Activated CD4-positive, alpha-beta memory T cell treated with anti-CD3 and anti-CD28 coated beads for 36 hours (primary cell): Measurements from ENCODE around the gene CNGA3. TPM values are rescaled to one million over a fixed set of nuclear protein-coding genes. Genes with fewer than 3 reads are reported as not detected.
A peak's percentile ranks its signal among the peaks of the same experiment; 100 is the strongest.

ENCODE experiments used
- CTCF ChIA-PET: fragments of 350-600 bp; sonication (Branson Sonifier 250); formaldehyde crosslinking; loops from one replicate; lab custom pipeline; 2021; ENCODE audit warnings: antibody characterized with exemption, inconsistent platforms; lab: Charles Lee
- POLR2A ChIA-PET: fragments of 350-600 bp; sonication (Branson Sonifier 250); formaldehyde crosslinking; loops from one replicate; lab custom pipeline; 2021; ENCODE audit warnings: antibody characterized with exemption; lab: Charles Lee
- DNase-seq: peaks from one replicate; pipeline ENCODE4 v3.0.0-alpha.2; 2020
- H3K27ac Mint-ChIP-seq: one replicate; pipeline ENCODE4 v1.8.0; 2021; ENCODE audit warnings: mixed read lengths
- H3K27me3 Mint-ChIP-seq: one replicate; pipeline ENCODE4 v1.8.0; 2021; ENCODE audit warnings: mixed read lengths
- H3K36me3 Mint-ChIP-seq: one replicate; pipeline ENCODE4 v1.8.0; 2021; ENCODE audit warnings: mixed read lengths
- H3K4me1 Mint-ChIP-seq: one replicate; pipeline ENCODE4 v1.8.0; 2021; ENCODE audit warnings: low read depth, mixed read lengths
- H3K4me3 Mint-ChIP-seq: one replicate; pipeline ENCODE4 v1.8.0; 2021; ENCODE audit warnings: mild to moderate bottlenecking, mixed read lengths
- H3K9me3 Mint-ChIP-seq: one replicate; pipeline ENCODE4 v1.8.0; 2021; ENCODE audit warnings: mixed read lengths
- intact Hi-C: fragments of 100-400 bp; cut with micrococcal nuclease; formaldehyde crosslinking; loops from one replicate; pipeline ENCODE4 v1.15.1; 2023
- total RNA-seq, 2 experiments: library from RNA; stranded (reverse); gene quantifications; one replicate each; pipeline ENCODE4 v1.2.3, GENCODE V29; 2021

Gene CNGA3
- total RNA-seq, 2 experiments from 2014 or later, result not detected

- no peak for DNase-seq
- ChIA-PET CTCF (no interaction called here), POLR2A (no interaction called here)
- Mint-ChIP-seq H3K9me3 (no peaks in the 10 kb centered on the region), H3K27ac (no peak overlapping the region), H3K27me3 (peaks cover 8% of the 10 kb centered on the region), H3K4me1 (peaks cover 3% of the 10 kb centered on the region), H3K4me3 (no peak overlapping the region), H3K36me3 (no peaks in the 10 kb centered on the region)
- intact Hi-C loops, result no loop called here
Measured at GRCh38 chr2:98381494-98381893, 35.2 kb downstream of the CNGA3 start.

DNA sequence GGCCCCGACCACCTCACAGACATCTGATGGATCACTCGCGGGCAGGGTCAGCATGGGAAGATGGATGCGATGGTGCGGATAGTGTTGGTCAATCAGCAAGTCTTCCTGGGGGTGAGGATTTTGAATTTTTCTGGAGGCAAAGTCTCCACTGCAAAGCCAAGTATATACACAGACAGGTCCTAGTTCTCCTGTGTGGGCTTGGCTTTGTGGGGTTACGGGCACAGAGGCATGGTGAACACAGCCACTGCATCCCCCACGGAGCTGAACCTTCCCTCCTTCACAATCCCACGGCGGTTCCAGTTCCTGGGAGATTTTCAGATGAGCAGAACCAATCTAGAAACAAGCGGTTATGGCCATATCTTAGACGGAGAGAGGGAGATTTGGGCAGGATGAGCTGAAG, 35.8 kb downstream of the CNGA3 start:
- intact Hi-C loops, result no loop called here

DNA sequence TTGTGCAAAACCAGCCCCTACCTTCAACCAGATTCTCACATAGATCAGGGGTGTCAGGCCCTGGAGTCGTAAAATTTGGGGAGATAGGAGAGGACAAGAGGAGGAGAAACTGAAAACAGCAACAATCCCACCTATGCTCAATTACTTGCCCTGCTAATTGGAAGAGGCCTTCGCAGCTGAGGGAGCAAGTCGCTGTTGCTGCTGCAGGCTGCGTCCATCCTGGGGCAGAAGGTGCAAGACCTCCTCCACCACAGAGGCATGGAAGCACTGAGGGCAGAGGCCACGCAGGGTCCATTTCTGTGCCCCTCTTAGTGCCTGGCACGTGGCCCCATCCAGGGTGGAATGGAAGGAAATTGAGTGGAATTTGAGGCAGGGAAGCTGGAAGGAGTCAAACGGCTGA, 36.5 kb downstream of the CNGA3 start:
- H3K9me3 Mint-ChIP-seq, result no peaks in the 10 kb centered on the region
- H3K4me1 Mint-ChIP-seq, result peaks cover 3% of the 10 kb centered on the region
- H3K36me3 Mint-ChIP-seq, result no peaks in the 10 kb centered on the region
- ChIA-PET CTCF (interaction anchor here (1.7 to 3.9 kb wide), 2 partner anchors 576 to 683 kb away, joined by 5 to 36 read pairs; no protein-coding TSS in a partner anchor), POLR2A (no interaction called here)
- H3K27ac Mint-ChIP-seq, result no peak overlapping the region
- intact Hi-C loops, result no loop called here
- no peak overlapping the region for H3K4me3 Mint-ChIP-seq
- DNase-seq, result no peak
- peaks cover 7% of the 10 kb centered on the region for H3K27me3 Mint-ChIP-seq

More for the DNA sequence above, 35.8 kb downstream of the CNGA3 start:
- H3K27me3 Mint-ChIP-seq, result peaks cover 7% of the 10 kb centered on the region
- no peak overlapping the region for H3K27ac Mint-ChIP-seq
- POLR2A ChIA-PET, result no interaction called here
- DNase-seq, result no peak
- H3K4me3 Mint-ChIP-seq, result no peak overlapping the region
- no peaks in the 10 kb centered on the region for H3K9me3 Mint-ChIP-seq
- peaks cover 3% of the 10 kb centered on the region for H3K4me1 Mint-ChIP-seq
- no peaks in the 10 kb centered on the region for H3K36me3 Mint-ChIP-seq
- CTCF ChIA-PET, result interaction anchor here (1.7 kb wide), 1 partner anchor 682 kb away, joined by 5 read pairs; no protein-coding TSS in a partner anchor

GRCh38 chr2:98383166-98383565, 36.9 kb downstream of the CNGA3 start:
- intact Hi-C loops, result no loop called here
- ChIA-PET CTCF (interaction anchor here (0.6 to 3.9 kb wide), 5 partner anchors 324 to 683 kb away, joined by 4 to 36 read pairs (median 11); no protein-coding TSS in a partner anchor), POLR2A (no interaction called here)
- H3K27ac Mint-ChIP-seq, result no peak overlapping the region
- no peak for DNase-seq
- H3K9me3 Mint-ChIP-seq, result no peaks in the 10 kb centered on the region
- H3K36me3 Mint-ChIP-seq, result no peaks in the 10 kb centered on the region
- H3K4me1 Mint-ChIP-seq, result peaks cover 3% of the 10 kb centered on the region
- H3K27me3 Mint-ChIP-seq, result peaks cover 7% of the 10 kb centered on the region
- H3K4me3 Mint-ChIP-seq, result no peak overlapping the region

GRCh38 chr2:98385050-98385699, 38.9 kb downstream of the CNGA3 start:
- H3K4me3 Mint-ChIP-seq, result no peak overlapping the region
- H3K27ac Mint-ChIP-seq, result no peak overlapping the region
- peaks cover 7% of the 10 kb centered on the region for H3K27me3 Mint-ChIP-seq
- POLR2A ChIA-PET, result no interaction called here
- DNase-seq, result peak; percentile 83
- H3K36me3 Mint-ChIP-seq, result no peaks in the 10 kb centered on the region
- peaks cover 3% of the 10 kb centered on the region for H3K4me1 Mint-ChIP-seq
- intact Hi-C loops, result loop anchor here (1.0 to 2.0 kb wide), 2 partner anchors 579 to 684 kb away; no protein-coding TSS in a partner anchor
- H3K9me3 Mint-ChIP-seq, result no peaks in the 10 kb centered on the region
- CTCF ChIA-PET, result interaction anchor here (0.6 to 3.9 kb wide), 27 partner anchors 9 to 688 kb away, joined by 3 to 36 read pairs (median 4); no protein-coding TSS in a partner anchor

- DNase-seq, result no peak
- peaks cover 5% of the 10 kb centered on the region for H3K27me3 Mint-ChIP-seq
- no peaks in the 10 kb centered on the region for H3K9me3 Mint-ChIP-seq
- CTCF ChIA-PET, result interaction anchor here (1.0 to 1.1 kb wide), 2 partner anchors 8 to 581 kb away, joined by 3 to 5 read pairs; no protein-coding TSS in a partner anchor
- no peak overlapping the region for H3K27ac Mint-ChIP-seq
- no peak overlapping the region for H3K4me3 Mint-ChIP-seq
- POLR2A ChIA-PET, result no interaction called here
- peaks cover 3% of the 10 kb centered on the region for H3K4me1 Mint-ChIP-seq
- intact Hi-C loops, result no loop called here
- H3K36me3 Mint-ChIP-seq, result no peaks in the 10 kb centered on the region
Measured at GRCh38 chr2:98387478-98387877, 41.2 kb downstream of the CNGA3 start.

- peaks cover 3% of the 10 kb centered on the region for H3K4me1 Mint-ChIP-seq
- no peak overlapping the region for H3K27ac Mint-ChIP-seq
- H3K4me3 Mint-ChIP-seq, result no peak overlapping the region
- intact Hi-C loops, result no loop called here
- no peaks in the 10 kb centered on the region for H3K9me3 Mint-ChIP-seq
- CTCF ChIA-PET, result interaction anchor here (1.1 kb wide), 1 partner anchor 9 kb away, joined by 3 read pairs; no protein-coding TSS in a partner anchor
- H3K27me3 Mint-ChIP-seq, result peaks cover 5% of the 10 kb centered on the region
- DNase-seq, result no peak
- no peaks in the 10 kb centered on the region for H3K36me3 Mint-ChIP-seq
- POLR2A ChIA-PET, result no interaction called here
Measured at GRCh38 chr2:98388081-98388480, 41.8 kb downstream of the CNGA3 start.

DNA sequence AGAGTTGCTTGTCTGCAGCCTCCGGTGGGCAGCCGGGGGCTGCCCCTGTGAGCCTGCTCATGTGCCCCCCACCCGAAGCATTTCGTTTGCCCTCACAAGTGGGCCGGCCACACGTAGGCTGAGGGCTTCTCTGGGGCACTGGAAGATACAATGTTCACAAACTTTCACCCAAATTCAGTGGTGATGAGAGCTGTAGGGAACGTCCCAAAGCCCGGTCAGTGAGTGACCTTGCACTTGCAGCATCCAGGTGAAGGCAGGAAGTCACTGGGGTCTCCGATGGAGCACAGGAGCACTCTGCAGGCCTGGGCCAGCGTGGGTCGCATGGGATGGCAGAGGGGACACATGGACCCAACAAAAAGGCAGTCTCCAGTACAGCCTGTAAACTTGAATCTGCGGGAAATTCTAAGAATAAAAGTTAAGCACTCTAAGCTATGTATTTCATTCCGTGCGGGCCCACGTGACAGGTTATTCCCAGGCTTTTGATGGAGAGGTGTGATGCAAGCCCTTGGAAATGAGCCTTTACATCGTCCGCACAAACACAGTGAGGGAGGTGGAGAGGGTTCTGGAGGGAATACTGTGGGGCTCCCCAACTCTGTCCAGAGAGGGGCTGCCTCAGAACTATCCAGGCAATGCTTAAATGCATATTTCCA, 42.5 kb downstream of the CNGA3 start:
- ChIA-PET POLR2A (no interaction called here), CTCF (interaction anchor here (0.7 kb wide), 1 partner anchor 457 kb away, joined by 3 read pairs; no protein-coding TSS in a partner anchor)
- no peaks in the 10 kb centered on the region for H3K9me3 Mint-ChIP-seq
- H3K27ac Mint-ChIP-seq, result no peak overlapping the region
- no peaks in the 10 kb centered on the region for H3K36me3 Mint-ChIP-seq
- H3K27me3 Mint-ChIP-seq, result peaks cover 5% of the 10 kb centered on the region
- H3K4me1 Mint-ChIP-seq, result peaks cover 3% of the 10 kb centered on the region
- H3K4me3 Mint-ChIP-seq, result no peak overlapping the region
- DNase-seq, result no peak
- intact Hi-C loops, result no loop called here

GRCh38 chr2:98389251-98389605, 43.0 kb downstream of the CNGA3 start:
- Mint-ChIP-seq H3K27ac (no peak overlapping the region), H3K4me3 (no peak overlapping the region), H3K36me3 (no peaks in the 10 kb centered on the region), H3K9me3 (no peaks in the 10 kb centered on the region), H3K27me3 (peaks cover 5% of the 10 kb centered on the region), H3K4me1 (peaks cover 3% of the 10 kb centered on the region)
- intact Hi-C loops, result no loop called here
- POLR2A ChIA-PET, result no interaction called here
- DNase-seq, result no peak
- CTCF ChIA-PET, result interaction anchor here (0.7 kb wide), 1 partner anchor 457 kb away, joined by 3 read pairs; no protein-coding TSS in a partner anchor

GRCh38 chr2:98390571-98391476, 44.6 kb downstream of the CNGA3 start:
- no peak overlapping the region for H3K27ac Mint-ChIP-seq
- CTCF ChIA-PET, result interaction anchor here (1.1 kb wide), 1 partner anchor 121 kb away, joined by 3 read pairs; no protein-coding TSS in a partner anchor
- intact Hi-C loops, result no loop called here
- H3K36me3 Mint-ChIP-seq, result no peaks in the 10 kb centered on the region
- H3K4me3 Mint-ChIP-seq, result no peak overlapping the region
- no peaks in the 10 kb centered on the region for H3K4me1 Mint-ChIP-seq
- POLR2A ChIA-PET, result no interaction called here
- no peak for DNase-seq
- H3K27me3 Mint-ChIP-seq, result no peaks in the 10 kb centered on the region
- H3K9me3 Mint-ChIP-seq, result no peaks in the 10 kb centered on the region

DNA sequence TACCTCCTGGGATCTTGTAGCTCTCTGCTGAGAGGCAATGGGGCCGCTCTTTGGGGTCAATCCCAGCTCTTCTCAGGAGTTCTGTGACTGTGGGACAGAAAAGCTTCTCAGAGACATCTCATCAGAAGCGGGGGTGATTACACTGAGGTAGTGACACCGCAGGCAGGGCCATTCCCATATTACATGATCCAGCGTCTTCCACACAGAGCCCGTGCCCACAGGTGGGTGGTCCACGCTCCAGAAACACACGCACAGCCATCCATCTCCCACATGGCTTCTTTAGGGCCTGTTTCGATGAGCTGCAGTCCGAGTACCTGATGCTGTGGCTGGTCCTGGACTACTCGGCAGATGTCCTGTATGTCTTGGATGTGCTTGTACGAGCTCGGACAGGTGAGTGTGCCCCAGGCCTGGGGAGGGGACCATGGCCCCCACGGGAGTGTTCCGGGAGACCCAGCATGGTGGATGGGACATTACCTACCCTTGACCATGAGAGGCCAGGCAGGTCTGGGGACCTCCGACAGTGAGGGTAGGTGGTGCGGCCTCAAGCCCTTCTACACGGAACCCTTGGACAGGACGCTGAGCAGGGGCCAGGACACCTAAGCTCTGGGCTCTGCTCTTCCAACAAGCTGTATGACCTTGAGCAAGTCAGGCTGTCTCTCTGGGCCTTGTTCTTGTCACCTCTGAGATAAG, 45.5 kb downstream of the CNGA3 start:
- Mint-ChIP-seq H3K9me3 (no peaks in the 10 kb centered on the region), H3K27me3 (peaks cover 7% of the 10 kb centered on the region), H3K36me3 (no peaks in the 10 kb centered on the region), H3K27ac (no peak overlapping the region), H3K4me1 (no peaks in the 10 kb centered on the region), H3K4me3 (no peak overlapping the region)
- DNase-seq, result no peak
- intact Hi-C loops, result no loop called here
- ChIA-PET CTCF (interaction anchor here (1.1 kb wide), 1 partner anchor 122 kb away, joined by 3 read pairs; no protein-coding TSS in a partner anchor), POLR2A (no interaction called here)
